OCI-LY1 (cell line): ENCODE data around the gene SMCO3.

Experiments used
- H2AFZ ChIP-seq: fragments of 200-600 bp; sonication (generic), shearing (Covaris generic); 2 replicates; pipeline ENCODE4 v1.6.0; 2014; ENCODE audit warnings: antibody characterized with exemption, mild to moderate bottlenecking, low read length
- H3F3A ChIP-seq: fragments of 200-600 bp; sonication (generic), shearing (Covaris generic); 2 replicates; pipeline ENCODE4 v1.6.0; 2014; ENCODE audit warnings: mild to moderate bottlenecking, antibody characterized with exemption, low read length, moderate library complexity; ENCODE audit not compliant: insufficient read depth
- H3K27ac ChIP-seq: fragments of 200-600 bp; sonication (generic); 2 replicates; pipeline ENCODE4 v1.5.1; 2014; ENCODE audit warnings: low read length, mixed run types, mild to moderate bottlenecking, low read depth; ENCODE audit not compliant: poor library complexity, severe bottlenecking
- H3K27me3 ChIP-seq: fragments of 200-600 bp; sonication (generic); 2 replicates; pipeline ENCODE4 v1.6.0; 2014; ENCODE audit warnings: antibody characterized with exemption, mild to moderate bottlenecking, low read length, moderate library complexity; ENCODE audit not compliant: insufficient read depth
- H3K36me3 ChIP-seq: fragments of 200-600 bp; sonication (generic); 2 replicates; pipeline ENCODE4 v1.6.1; 2014; ENCODE audit warnings: mild to moderate bottlenecking, antibody characterized with exemption, low read length, moderate library complexity, mixed read lengths; ENCODE audit not compliant: insufficient read depth
- H3K4me1 ChIP-seq: fragments of 200-600 bp; sonication (generic); 2 replicates; pipeline ENCODE4 v1.5.1; 2014; ENCODE audit warnings: mild to moderate bottlenecking, low read length, moderate library complexity; ENCODE audit not compliant: insufficient read depth, severe bottlenecking
- H3K4me2 ChIP-seq: fragments of 200-600 bp; sonication (generic), shearing (Covaris generic); 2 replicates; pipeline ENCODE4 v1.6.1; 2014; ENCODE audit warnings: low read length
- H3K4me3 ChIP-seq: fragments of 200-600 bp; sonication (generic); 2 replicates; pipeline ENCODE4 v1.5.1; 2014; ENCODE audit warnings: low read length, low read depth, mild to moderate bottlenecking, mixed read lengths; ENCODE audit not compliant: poor library complexity, severe bottlenecking
- H3K79me2 ChIP-seq: fragments of 200-600 bp; shearing (Covaris generic); 2 replicates; pipeline ENCODE4 v1.6.1; 2016; ENCODE audit warnings: mixed run types, low read length, mixed read lengths; ENCODE audit not compliant: insufficient read depth
- H3K9ac ChIP-seq: fragments of 200-600 bp; sonication (generic), shearing (Covaris generic); 2 replicates; pipeline ENCODE4 v1.6.1; 2014; ENCODE audit warnings: mild to moderate bottlenecking, low read length, mixed read lengths
- H3K9me2 ChIP-seq: fragments of 200-600 bp; sonication (generic), shearing (Covaris generic); 2 replicates; pipeline ENCODE4 v1.6.1; 2014; ENCODE audit warnings: low read depth, mild to moderate bottlenecking, low read length, mixed read lengths
- H3K9me3 ChIP-seq: fragments of 200-600 bp; shearing (Covaris generic); 2 replicates; pipeline ENCODE4 v1.6.1; 2014; ENCODE audit warnings: low read length, mixed read lengths
- H4K20me1 ChIP-seq: fragments of 200-600 bp; sonication (generic), shearing (Covaris generic); 2 replicates; pipeline ENCODE4 v1.6.0; 2016; ENCODE audit warnings: mild to moderate bottlenecking, low read length; ENCODE audit not compliant: insufficient read depth
- CTCF ChIP-seq: fragments of 200-600 bp; sonication (generic), shearing (Covaris generic); IDR thresholded peaks from 2 replicates; pipeline ENCODE4 v1.5.1; 2017; ENCODE audit warnings: mild to moderate bottlenecking, antibody characterized with exemption, low read length, moderate library complexity, mixed read lengths
- EZH2 ChIP-seq: fragments of 200-600 bp; sonication (generic), shearing (Covaris generic); IDR thresholded peaks from 2 replicates; pipeline ENCODE4 v1.8.0; 2017; ENCODE audit warnings: borderline replicate concordance, mixed run types, mild to moderate bottlenecking, antibody characterized with exemption, low read length, moderate library complexity, mixed read lengths

Gene SMCO3

GRCh38 chr12:14840616-14841015, 26.6 kb upstream of the SMCO3 start:
- Histone ChIP-seq H3K27me3 (no peaks in the 10 kb centered on the region; the same call in 1 of the 2 replicates), H3K4me2 (no peak overlapping the region), H3K4me3 (no peak overlapping the region), H3K9ac (no peak overlapping the region), H4K20me1 (no peaks in the 10 kb centered on the region), H3K4me1 (no peaks in the 10 kb centered on the region), H3K27ac (no peak overlapping the region), H3K9me3 (no peaks in the 10 kb centered on the region), H3F3A (no peaks in the 10 kb centered on the region), H3K36me3 (no peaks in the 10 kb centered on the region), H3K9me2 (no peaks in the 10 kb centered on the region), H2AFZ (no peak overlapping the region), H3K79me2 (no peaks in the 10 kb centered on the region)
- TF ChIP-seq EZH2, result no peak
- TF ChIP-seq CTCF, result no peak

- H3K9me2 ChIP-seq, result no peaks in the 10 kb centered on the region
- H3K4me1 ChIP-seq, result no peaks in the 10 kb centered on the region
- H2AFZ ChIP-seq, result no peak overlapping the region
- H3F3A ChIP-seq, result no peaks in the 10 kb centered on the region
- H3K4me2 ChIP-seq, result no peak overlapping the region
- H3K9me3 ChIP-seq, result no peaks in the 10 kb centered on the region
- H3K27ac ChIP-seq, result no peak overlapping the region
- H3K9ac ChIP-seq, result no peak overlapping the region
- H3K79me2 ChIP-seq, result no peaks in the 10 kb centered on the region
- TF ChIP-seq EZH2 (no peak), CTCF (no peak)
- no peaks in the 10 kb centered on the region; the same call in 1 of the 2 replicates for H3K27me3 ChIP-seq
- no peaks in the 10 kb centered on the region for H4K20me1 ChIP-seq
- no peak overlapping the region for H3K4me3 ChIP-seq
- no peaks in the 10 kb centered on the region for H3K36me3 ChIP-seq
These were observed 25.3 kb upstream of the SMCO3 start for GRCh38 chr12:14839262-14839661.

- no peaks in the 10 kb centered on the region for H3K9me3 ChIP-seq
- no peaks in the 10 kb centered on the region; the same call in 1 of the 2 replicates for H3K27me3 ChIP-seq
- H3K9me2 ChIP-seq, result no peaks in the 10 kb centered on the region
- TF ChIP-seq CTCF (no peak), EZH2 (no peak)
- no peak overlapping the region for H3K27ac ChIP-seq
- no peak overlapping the region for H3K4me3 ChIP-seq
- no peaks in the 10 kb centered on the region for H3K4me1 ChIP-seq
- no peaks in the 10 kb centered on the region for H3K79me2 ChIP-seq
- no peaks in the 10 kb centered on the region for H4K20me1 ChIP-seq
- H3K9ac ChIP-seq, result no peak overlapping the region
- H3K4me2 ChIP-seq, result no peak overlapping the region
- no peak overlapping the region for H2AFZ ChIP-seq
- no peaks in the 10 kb centered on the region for H3F3A ChIP-seq
- H3K36me3 ChIP-seq, result no peaks in the 10 kb centered on the region
These were observed 22.6 kb upstream of the SMCO3 start for GRCh38 chr12:14836336-14837210.
